Fibroblast of skin of left biceps (primary cell): Measurements from ENCODE around the gene KRTAP26-1.
A peak's percentile ranks its signal among the peaks of the same experiment; 100 is the strongest.

Experiments
- DNase-seq, 2 experiments: peaks; one replicate each; pipeline ENCODE4 v3.0.0-alpha.2; 2013; ENCODE audit warnings: low read depth in 2 of 2

KRTAP26-1 gene

DNA sequence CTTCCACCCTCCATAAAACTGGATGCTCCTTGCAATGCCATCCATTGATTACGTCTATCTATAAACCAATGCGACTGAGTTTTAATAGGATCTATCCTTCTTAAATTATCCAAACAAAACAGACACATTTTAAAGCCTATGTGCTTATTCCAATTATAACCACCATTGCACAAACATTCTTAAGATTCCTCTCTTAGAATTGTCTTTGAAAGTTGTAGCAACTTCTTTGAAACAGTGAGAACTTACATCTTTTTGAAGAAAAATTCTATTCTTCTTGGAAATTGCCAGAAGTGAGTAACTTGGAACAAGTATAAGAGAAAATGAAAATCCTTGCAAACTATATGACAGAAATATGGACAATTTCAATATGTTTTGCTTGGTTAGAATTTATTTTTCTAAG is at the start of gene KRTAP26-1:
KRTAP26-1 (minus strand) TSS at position 101 of the 400 bp plus-strand sequence. CDS start 280 bp downstream, outside the sequence.
- DNase-seq = no peak

- no peak for DNase-seq
Measured at GRCh38 chr21:30355906-30356305, 35.8 kb upstream of the KRTAP26-1 start.

- no peak for DNase-seq
Measured at GRCh38 chr21:30354308-30355005, 34.3 kb upstream of the KRTAP26-1 start.

DNA sequence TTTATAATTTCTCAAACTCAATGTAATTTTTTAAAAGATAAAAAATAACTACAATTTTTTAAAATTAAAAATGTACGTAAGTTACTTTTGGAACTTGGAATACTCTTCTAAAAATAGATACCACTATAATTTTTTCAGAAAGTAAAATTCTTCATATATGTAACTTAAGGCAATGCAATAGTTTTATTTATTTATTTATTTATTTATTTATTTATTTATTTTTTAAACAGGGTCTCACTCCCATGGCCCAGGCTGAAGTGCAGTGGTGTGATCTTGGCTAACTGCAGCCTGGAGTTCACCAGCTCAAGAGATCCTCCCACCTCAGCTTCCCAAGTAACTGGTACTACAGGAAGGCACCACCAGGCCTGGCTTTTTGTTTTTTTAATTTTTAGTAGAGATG is 31.4 kb upstream of the KRTAP26-1 start:
- DNase-seq = no peak

- DNase-seq = no peak
Measured at GRCh38 chr21:30349572-30349971, 29.5 kb upstream of the KRTAP26-1 start.

GRCh38 chr21:30348506-30348905 is 28.4 kb upstream of the KRTAP26-1 start, which contains the start of gene KRTAP23-1:
Gene KRTAP23-1, minus strand, starts transcription at chr21:30348606. Its CDS starts 0 bp downstream, at chr21:30348606.
- no peak for DNase-seq

GRCh38 chr21:30345014-30345413 is 24.9 kb upstream of the KRTAP26-1 start:
- DNase-seq = no peak

- no peak for DNase-seq
Measured at GRCh38 chr21:30340714-30341573, 20.8 kb upstream of the KRTAP26-1 start.

- no peak for DNase-seq
Measured at GRCh38 chr21:30338717-30339116, 18.6 kb upstream of the KRTAP26-1 start.

GRCh38 chr21:30337772-30338171 is 17.7 kb upstream of the KRTAP26-1 start:
- DNase-seq = no peak

DNA sequence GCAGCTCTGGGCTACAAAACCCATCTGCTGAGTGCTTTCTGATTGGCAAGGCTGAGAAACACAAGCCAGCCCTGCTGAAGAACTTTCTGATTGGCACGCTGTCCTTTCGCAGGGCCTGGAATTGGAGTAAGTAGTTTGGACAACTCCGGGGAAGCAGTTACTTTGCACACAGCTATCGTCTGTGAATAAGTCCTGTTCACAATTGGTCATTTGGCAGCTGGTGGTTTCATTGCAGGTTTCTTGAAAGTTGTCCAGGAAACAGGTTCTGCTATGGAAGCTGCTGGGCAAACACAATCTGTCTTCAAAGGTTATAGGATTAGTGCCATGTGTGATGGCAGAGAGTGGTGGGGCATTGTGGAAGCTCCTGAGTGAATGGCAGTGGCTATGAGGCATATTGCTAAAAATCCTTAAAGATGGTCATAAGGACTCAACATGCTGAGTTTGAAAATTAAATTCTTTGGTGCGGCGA is 17.2 kb upstream of the KRTAP26-1 start, which contains the start of gene KRTAP27-1:
KRTAP27-1 (minus strand) TSS at position 419 of the 469 bp plus-strand sequence; CDS start at position 393, 26 bp downstream.
- DNase-seq = no peak

GRCh38 chr21:30336596-30336995 is 16.5 kb upstream of the KRTAP26-1 start:
- DNase-seq = peak in 1 of 2 experiments; percentile 16

DNA sequence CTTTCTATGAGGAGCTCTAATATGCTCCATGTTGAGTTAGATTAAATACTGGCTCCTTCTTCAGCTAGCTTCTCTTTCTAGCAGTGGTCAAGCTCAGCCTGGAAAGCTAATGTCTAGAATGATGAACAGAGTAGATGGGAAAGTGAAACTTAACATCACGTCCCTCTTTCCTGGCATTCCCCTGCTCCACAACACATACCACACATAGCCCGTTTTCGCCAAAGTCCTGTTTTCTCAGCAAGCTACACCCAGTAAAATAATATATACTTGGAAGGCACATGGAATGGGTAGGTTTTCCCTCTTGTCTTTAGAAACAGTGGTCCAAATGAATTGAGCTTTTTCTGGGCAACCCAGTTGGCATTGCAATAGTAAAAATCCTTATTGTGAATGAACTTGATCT is 13.6 kb upstream of the KRTAP26-1 start:
- no peak for DNase-seq

- no peak for DNase-seq
Measured at GRCh38 chr21:30332681-30333080, 12.6 kb upstream of the KRTAP26-1 start.

DNA sequence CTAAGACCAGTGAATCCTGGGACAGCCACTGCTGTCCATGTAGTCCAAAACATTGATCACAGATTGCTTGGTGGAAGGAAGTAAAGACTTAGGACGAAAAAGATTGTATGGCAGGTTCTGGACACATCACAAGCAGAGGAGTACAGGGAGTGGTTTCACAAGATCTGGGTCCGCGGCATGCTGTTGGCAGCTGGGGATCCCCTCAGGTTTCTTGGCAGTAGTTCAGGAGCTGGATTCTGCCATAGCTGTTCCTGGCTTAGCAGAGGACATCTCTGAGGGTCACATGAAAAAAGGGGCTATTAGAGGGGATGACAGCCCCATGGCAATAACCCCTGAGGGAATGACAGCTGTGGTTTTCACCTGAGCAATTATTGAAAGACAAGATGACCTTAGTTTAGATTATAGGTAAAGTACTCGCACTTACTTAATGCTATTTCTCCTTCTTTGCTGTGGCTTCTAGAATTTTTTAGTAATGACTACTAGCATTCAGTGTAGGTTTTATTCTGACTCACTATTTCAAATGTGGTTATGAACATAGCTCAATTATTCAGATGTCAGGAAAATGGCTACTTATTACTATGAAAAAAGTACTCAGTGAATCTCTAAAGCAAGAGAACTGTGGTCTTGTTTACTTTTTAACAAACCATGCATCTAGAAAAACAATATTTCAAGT is 9.2 kb upstream of the KRTAP26-1 start:
- DNase-seq = no peak

- no peak for DNase-seq
Measured at GRCh38 chr21:30326390-30326789, 6.3 kb upstream of the KRTAP26-1 start.

GRCh38 chr21:30315701-30316100 is 4.4 kb downstream of the KRTAP26-1 start:
- DNase-seq = no peak

DNA sequence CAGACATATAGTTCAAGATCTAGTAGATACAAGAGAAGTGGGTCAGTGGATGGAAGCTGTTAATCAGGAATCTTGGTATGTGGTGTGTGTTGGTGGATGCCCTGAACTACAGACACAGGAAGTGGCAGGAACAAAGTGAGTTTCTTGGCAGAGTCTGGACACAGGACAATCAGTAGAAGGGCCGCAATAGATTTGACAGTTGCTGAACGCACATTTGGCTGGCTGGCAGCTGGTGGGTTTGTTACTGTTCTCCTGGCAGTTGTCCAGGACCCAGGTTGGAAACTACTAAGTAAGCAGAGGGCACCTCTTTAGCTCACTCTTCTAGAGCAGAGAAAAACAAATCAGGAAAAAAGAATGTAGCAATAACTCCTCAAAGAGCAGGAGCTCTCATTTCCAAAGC is 13.2 kb downstream of the KRTAP26-1 start:
- no peak for DNase-seq

- DNase-seq = no peak
Measured at GRCh38 chr21:30305136-30305535, 15.0 kb downstream of the KRTAP26-1 start.

DNA sequence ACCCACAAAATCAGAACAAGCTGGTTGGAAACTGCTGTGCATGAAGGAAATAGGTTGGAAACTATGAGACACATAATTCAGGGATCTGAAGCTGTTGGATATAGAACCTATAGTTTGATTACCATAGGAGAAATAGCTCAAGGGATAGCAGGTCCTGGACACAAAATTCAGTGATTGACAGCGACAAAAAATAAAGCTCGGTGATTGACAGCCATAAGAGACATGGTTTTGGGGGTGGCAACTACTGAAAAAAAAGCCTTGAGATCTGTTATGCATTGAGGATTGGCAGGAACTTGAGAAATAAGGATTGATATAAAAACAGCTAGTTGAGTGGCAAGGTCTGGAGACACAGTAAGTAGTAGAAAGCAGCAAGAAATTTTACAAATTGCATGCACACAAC is 30.9 kb downstream of the KRTAP26-1 start, which contains the start of gene KRTAP25-1:
KRTAP25-1 (minus strand) TSS at position 300 of the 400 bp plus-strand sequence; CDS start at position 276, 24 bp downstream.
- DNase-seq = no peak

DNA sequence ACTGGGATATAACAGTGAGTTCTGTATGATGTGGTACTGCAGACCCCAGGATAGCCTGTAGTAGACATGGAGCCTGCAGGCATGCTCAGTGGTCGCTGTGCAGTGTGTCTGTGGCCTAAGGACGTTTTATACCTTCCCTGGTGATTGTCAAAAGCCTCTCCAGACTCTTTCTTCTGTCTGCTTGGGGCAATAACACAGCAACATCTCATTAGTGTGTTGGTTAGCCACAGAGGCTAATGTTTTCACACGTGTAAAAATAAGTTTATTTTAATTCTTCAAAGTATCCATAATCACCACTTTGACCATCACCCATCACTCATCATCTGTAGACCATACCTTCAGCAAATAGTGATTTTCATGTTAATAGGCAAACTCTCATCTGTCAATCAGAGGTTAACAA is 37.3 kb downstream of the KRTAP26-1 start, which contains the start of gene KRTAP24-1:
KRTAP24-1 (minus strand) TSS at position 101 of the 400 bp plus-strand sequence; CDS start at position 83, 18 bp downstream.
- no peak for DNase-seq

- no peak for DNase-seq
Measured at GRCh38 chr21:30271611-30272010, 48.5 kb downstream of the KRTAP26-1 start.
